ENCODE measurements around the gene GNAZ. TPM values are rescaled to one million over a fixed set of nuclear protein-coding genes. Genes with fewer than 3 reads are reported as not detected.

The GNAZ gene
- total and polyA plus RNA-seq, 12 donors = 1.3 to 4.2 (median 2.3) TPM

DNA sequence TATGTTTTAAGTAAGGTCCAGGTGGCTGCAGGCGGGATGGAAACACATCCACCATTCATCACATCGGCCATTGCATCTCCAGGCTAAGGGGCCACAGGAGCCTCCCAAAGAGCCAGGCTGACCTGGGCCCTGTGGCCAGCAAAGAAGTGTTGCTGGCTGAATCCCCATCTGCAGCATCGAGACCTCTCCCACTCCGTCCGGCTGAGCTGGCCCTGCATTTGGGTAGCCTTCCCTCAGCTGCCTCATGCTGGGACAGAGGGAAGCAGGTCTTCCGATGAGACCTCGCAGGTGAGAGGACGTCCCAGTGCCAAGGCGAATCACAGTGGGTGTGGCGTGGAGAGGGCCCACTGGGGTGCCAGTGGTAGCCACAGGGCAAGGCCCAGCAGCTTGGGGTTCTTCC lies 47.0 kb downstream of the GNAZ start:
- H3K9me3 ChIP-seq = no peaks in the 10 kb centered on the region
- no peak for DNase-seq
- 94 to 95% methylated on average over 10 of the region's 10 CpGs for WGBS, 2 donors
- H3K27me3 ChIP-seq = peaks cover 0 to 5% (median 0%) of the 10 kb centered on the region in 7 donors
- H3K4me1 ChIP-seq = peaks cover 0 to 41% (median 18%) of the 10 kb centered on the region in 9 donors
- H3K36me3 ChIP-seq = no peaks in the 10 kb centered on the region
- no peak for TF ChIP-seq CTCF (IDR thresholded peaks at IDR 0.05)
- intact Hi-C loops (cut with DNase I) = loop anchor here in 1 of 10 donors (10.0 kb wide), 1 partner anchor 82 kb away; no protein-coding TSS in a partner anchor
- no peak overlapping the region for H3K27ac ChIP-seq
- no peak overlapping the region for H3K4me3 ChIP-seq
- ATAC-seq = no peak

DNA sequence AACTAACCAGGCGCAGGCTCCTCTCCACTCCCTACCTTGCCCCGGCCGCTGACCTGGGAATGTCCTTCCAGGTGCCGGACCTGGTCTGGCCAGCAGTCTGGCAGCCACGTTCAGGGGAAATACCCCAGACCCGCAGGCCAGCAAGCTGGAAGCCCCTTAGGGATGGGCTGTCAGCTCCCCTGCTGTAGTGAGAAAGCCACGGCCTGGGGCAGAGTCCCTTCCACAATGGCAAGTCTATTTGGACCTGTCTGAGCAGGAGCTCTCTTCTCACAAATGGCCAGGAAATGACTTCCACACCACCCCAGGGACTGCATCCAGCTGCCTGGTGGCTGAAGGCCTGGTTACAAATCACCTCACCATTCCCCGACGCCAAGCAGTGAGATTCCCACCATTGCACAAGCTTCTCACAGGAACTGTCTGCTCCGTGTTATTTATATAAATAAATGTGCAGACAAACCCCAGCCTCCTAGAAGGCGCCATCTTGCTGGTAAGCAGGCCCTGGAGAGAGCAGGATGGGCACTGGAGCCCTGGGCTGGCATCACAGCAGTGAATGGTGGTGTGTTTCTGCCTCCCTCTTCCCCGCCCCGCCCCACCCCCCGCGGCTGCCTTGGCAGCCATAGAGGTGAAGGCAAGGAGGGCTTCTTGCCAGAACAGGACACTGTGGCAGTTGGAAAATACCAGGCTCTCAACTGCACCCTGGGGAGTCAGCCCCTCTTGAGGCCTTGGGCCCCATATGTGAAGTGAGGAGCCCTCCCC lies 47.8 kb downstream of the GNAZ start:
- peak overlapping the region in 1 of 10 donors; percentile 10 for H3K27ac ChIP-seq
- WGBS, 2 donors = 82 to 87% methylated on average over 15 of the region's 15 CpGs
- intact Hi-C loops (cut with DNase I) = loop anchor here in 1 of 10 donors (10.0 kb wide), 1 partner anchor 83 kb away; no protein-coding TSS in a partner anchor
- peaks cover 0 to 5% (median 0%) of the 10 kb centered on the region in 7 donors for H3K27me3 ChIP-seq
- H3K4me3 ChIP-seq = no peak overlapping the region
- H3K36me3 ChIP-seq = no peaks in the 10 kb centered on the region
- H3K4me1 ChIP-seq = peaks cover 0 to 33% (median 13%) of the 10 kb centered on the region in 9 donors
- no peaks in the 10 kb centered on the region for H3K9me3 ChIP-seq
- ATAC-seq (no peak), DNase-seq (no peak)
- TF ChIP-seq CTCF (IDR thresholded peaks at IDR 0.05) = no peak

- DNase-seq (no peak), ATAC-seq (no peak)
- intact Hi-C loops (cut with DNase I) = loop anchor here in 1 of 10 donors (10.0 kb wide), 1 partner anchor 84 kb away; no protein-coding TSS in a partner anchor
- H3K27me3 ChIP-seq = peaks cover 0 to 5% (median 0%) of the 10 kb centered on the region in 7 donors
- H3K27ac ChIP-seq = peak overlapping the region in 1 of 10 donors; percentile 10
- 95 to 96% methylated on average over 7 of the region's 7 CpGs for WGBS, 2 donors
- peaks cover 0 to 7% (median 0%) of the 10 kb centered on the region in 9 donors for H3K36me3 ChIP-seq
- no peak overlapping the region for H3K4me3 ChIP-seq
- H3K9me3 ChIP-seq = no peaks in the 10 kb centered on the region
- no peak for TF ChIP-seq CTCF (IDR thresholded peaks at IDR 0.05)
- peaks cover 0 to 25% (median 5%) of the 10 kb centered on the region in 9 donors for H3K4me1 ChIP-seq
Observed at GRCh38 chr22:23118647-23119493, 48.6 kb downstream of the GNAZ start.
